Activated CD4-positive, alpha-beta T cell treated with anti-CD3 and anti-CD28 coated beads, Interleukin-2, amount 10 ng/mL, durations not matched to agents 7 days and 5 days (primary cell): ENCODE measurements around the gene ANGPTL8. TPM values are rescaled to one million over a fixed set of nuclear protein-coding genes. Genes with fewer than 3 reads are reported as not detected.

Experiments
- CTCF ChIA-PET: fragments of 350-600 bp; sonication (Branson Sonifier 250); formaldehyde crosslinking; loops from one replicate; lab custom pipeline; 2021; ENCODE audit warnings: antibody characterized with exemption; lab: Charles Lee
- POLR2A ChIA-PET: fragments of 350-600 bp; sonication (Branson Sonifier 250); formaldehyde crosslinking; loops from one replicate; lab custom pipeline; 2021; ENCODE audit warnings: antibody characterized with exemption; lab: Charles Lee
- DNase-seq: peaks from one replicate; pipeline ENCODE4 v3.0.0-alpha.2; 2020
- H3K27ac Mint-ChIP-seq: one replicate; pipeline ENCODE4 v1.8.0; 2021; ENCODE audit warnings: mild to moderate bottlenecking, moderate library complexity, mixed read lengths
- H3K27me3 Mint-ChIP-seq: one replicate; pipeline ENCODE4 v1.8.0; 2021; ENCODE audit warnings: mixed read lengths
- H3K36me3 Mint-ChIP-seq: one replicate; pipeline ENCODE4 v1.8.0; 2021; ENCODE audit warnings: low read depth, mixed read lengths
- H3K4me1 Mint-ChIP-seq: one replicate; pipeline ENCODE4 v1.8.0; 2021; ENCODE audit warnings: mixed read lengths
- H3K4me3 Mint-ChIP-seq: one replicate; pipeline ENCODE4 v1.8.0; 2021; ENCODE audit warnings: mild to moderate bottlenecking, moderate library complexity, mixed read lengths
- H3K9me3 Mint-ChIP-seq: one replicate; pipeline ENCODE4 v1.8.0; 2021; ENCODE audit warnings: mixed read lengths
- total RNA-seq, 2 experiments: library from RNA; stranded (reverse); gene quantifications; one replicate each; pipeline ENCODE4 v1.2.3, GENCODE V29; 2021

Gene ANGPTL8
- total RNA-seq, 2 experiments from 2014 or later = not detected

DNA sequence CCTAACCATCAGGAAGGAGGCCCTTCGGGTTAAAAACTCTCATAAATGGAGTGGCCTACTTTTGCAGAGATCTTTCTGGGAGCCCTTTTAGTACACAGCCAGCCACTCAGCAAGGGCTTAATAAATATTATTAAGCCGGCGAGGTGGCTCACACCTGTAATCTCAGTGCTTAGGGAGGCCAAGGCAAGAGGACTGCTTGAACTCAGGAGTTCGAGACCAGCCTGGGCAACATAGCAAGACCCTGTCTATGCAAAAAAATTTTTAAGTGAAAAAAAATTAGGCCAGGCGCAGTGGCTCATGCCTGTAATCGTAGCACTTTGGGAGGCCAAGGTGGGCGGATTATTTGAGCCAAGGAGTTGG, 41.3 kb upstream of the ANGPTL8 start:
- POLR2A ChIA-PET = no interaction called here
- Mint-ChIP-seq H3K36me3 (no peaks in the 10 kb centered on the region), H3K4me3 (peak overlapping the region; percentile 70), H3K27ac (no peak overlapping the region), H3K9me3 (no peaks in the 10 kb centered on the region), H3K4me1 (peaks cover 18% of the 10 kb centered on the region), H3K27me3 (peaks cover 17% of the 10 kb centered on the region)
- CTCF ChIA-PET = interaction anchor here (1.6 kb wide), 1 partner anchor 72 kb away, joined by 4 read pairs; no protein-coding TSS in a partner anchor
- no peak for DNase-seq

GRCh38 chr19:11198769-11199424, 40.5 kb upstream of the ANGPTL8 start:
- Mint-ChIP-seq H3K27me3 (peaks cover 17% of the 10 kb centered on the region), H3K4me1 (peaks cover 18% of the 10 kb centered on the region), H3K36me3 (no peaks in the 10 kb centered on the region), H3K9me3 (no peaks in the 10 kb centered on the region), H3K27ac (no peak overlapping the region), H3K4me3 (peak overlapping the region; percentile 30)
- DNase-seq = no peak
- POLR2A ChIA-PET = no interaction called here
- CTCF ChIA-PET = interaction anchor here (0.5 kb wide), 1 partner anchor 47 kb away, joined by 3 read pairs; no protein-coding TSS in a partner anchor

GRCh38 chr19:11199517-11199916, 39.9 kb upstream of the ANGPTL8 start:
- Mint-ChIP-seq H3K36me3 (no peaks in the 10 kb centered on the region), H3K9me3 (no peaks in the 10 kb centered on the region), H3K4me3 (no peak overlapping the region), H3K4me1 (peaks cover 18% of the 10 kb centered on the region), H3K27ac (no peak overlapping the region), H3K27me3 (peaks cover 20% of the 10 kb centered on the region)
- ChIA-PET POLR2A (no interaction called here), CTCF (interaction anchor here (0.5 kb wide), 1 partner anchor 48 kb away, joined by 3 read pairs; no protein-coding TSS in a partner anchor)
- no peak for DNase-seq

DNA sequence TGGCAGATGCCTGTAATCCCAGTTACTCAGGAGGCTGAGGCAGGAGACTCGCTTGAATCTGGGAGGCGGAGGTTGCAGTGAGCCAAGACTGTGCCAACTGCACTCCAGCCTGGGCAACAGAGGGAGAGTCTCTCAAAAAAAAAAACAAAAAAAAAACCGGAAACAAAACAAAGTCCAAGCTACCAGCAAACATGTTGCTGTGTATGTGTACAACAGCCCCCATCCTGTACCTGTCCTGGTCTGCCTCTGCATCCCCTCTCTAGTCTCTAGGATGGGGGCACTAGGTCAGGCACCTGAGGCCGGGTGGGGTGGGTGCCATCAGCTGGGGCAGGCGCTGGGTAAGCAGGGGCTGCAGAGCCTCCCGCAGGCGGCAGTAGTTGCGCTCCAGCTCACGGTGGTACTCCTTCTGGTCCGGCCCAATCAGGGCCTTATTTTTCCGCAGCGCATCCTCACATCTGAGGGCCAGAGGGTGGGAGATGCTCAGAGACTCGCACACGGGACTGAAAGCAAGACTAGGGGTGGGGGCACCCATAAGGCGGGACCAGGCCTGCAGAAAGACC, 39.3 kb upstream of the ANGPTL8 start:
- ChIA-PET CTCF (no interaction called here), POLR2A (no interaction called here)
- Mint-ChIP-seq H3K27me3 (peaks cover 22% of the 10 kb centered on the region), H3K36me3 (no peaks in the 10 kb centered on the region), H3K4me1 (peaks cover 16% of the 10 kb centered on the region), H3K4me3 (no peak overlapping the region), H3K9me3 (no peaks in the 10 kb centered on the region), H3K27ac (no peak overlapping the region)
- no peak for DNase-seq

DNA sequence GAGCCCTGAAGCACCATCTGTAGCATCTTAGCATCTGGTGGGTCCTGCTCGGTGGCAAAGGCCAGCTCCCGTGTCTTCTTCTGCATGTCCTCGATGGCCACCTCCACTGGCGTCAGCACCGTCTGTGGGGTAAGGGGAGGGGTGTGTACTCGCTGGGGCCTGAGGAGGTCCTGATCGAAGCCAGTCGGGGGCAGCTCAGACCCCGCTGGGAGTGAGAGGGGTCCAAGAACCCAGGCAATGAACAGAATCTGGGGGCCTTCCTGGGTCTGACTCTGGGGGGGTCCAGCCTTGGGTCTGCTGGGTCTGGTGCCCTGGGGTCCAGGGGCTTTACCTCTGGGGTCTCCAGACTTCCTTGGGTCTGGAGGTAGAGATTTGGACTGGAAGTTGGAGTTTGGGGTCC, 38.5 kb upstream of the ANGPTL8 start:
- no peak for DNase-seq
- ChIA-PET POLR2A (no interaction called here), CTCF (no interaction called here)
- no peak overlapping the region for H3K4me3 Mint-ChIP-seq
- no peaks in the 10 kb centered on the region for H3K36me3 Mint-ChIP-seq
- H3K9me3 Mint-ChIP-seq = no peaks in the 10 kb centered on the region
- H3K27me3 Mint-ChIP-seq = peaks cover 21% of the 10 kb centered on the region
- H3K4me1 Mint-ChIP-seq = peaks cover 9% of the 10 kb centered on the region
- peak overlapping the region; percentile 19 for H3K27ac Mint-ChIP-seq

GRCh38 chr19:11201791-11202190, 37.6 kb upstream of the ANGPTL8 start:
- Mint-ChIP-seq H3K9me3 (no peaks in the 10 kb centered on the region), H3K36me3 (no peaks in the 10 kb centered on the region), H3K4me3 (no peak overlapping the region), H3K27me3 (peaks cover 15% of the 10 kb centered on the region), H3K4me1 (peaks cover 5% of the 10 kb centered on the region), H3K27ac (no peak overlapping the region)
- POLR2A ChIA-PET = no interaction called here
- DNase-seq = no peak
- CTCF ChIA-PET = no interaction called here

GRCh38 chr19:11202488-11203193, 36.8 kb upstream of the ANGPTL8 start:
- peaks cover 2% of the 10 kb centered on the region for H3K4me1 Mint-ChIP-seq
- no peak overlapping the region for H3K27ac Mint-ChIP-seq
- no peak for DNase-seq
- POLR2A ChIA-PET = no interaction called here
- CTCF ChIA-PET = interaction anchor here (1.4 kb wide), 1 partner anchor 23 kb away, joined by 6 read pairs; no protein-coding TSS in a partner anchor
- peaks cover 14% of the 10 kb centered on the region for H3K27me3 Mint-ChIP-seq
- no peaks in the 10 kb centered on the region for H3K36me3 Mint-ChIP-seq
- no peaks in the 10 kb centered on the region for H3K9me3 Mint-ChIP-seq
- no peak overlapping the region for H3K4me3 Mint-ChIP-seq

DNA sequence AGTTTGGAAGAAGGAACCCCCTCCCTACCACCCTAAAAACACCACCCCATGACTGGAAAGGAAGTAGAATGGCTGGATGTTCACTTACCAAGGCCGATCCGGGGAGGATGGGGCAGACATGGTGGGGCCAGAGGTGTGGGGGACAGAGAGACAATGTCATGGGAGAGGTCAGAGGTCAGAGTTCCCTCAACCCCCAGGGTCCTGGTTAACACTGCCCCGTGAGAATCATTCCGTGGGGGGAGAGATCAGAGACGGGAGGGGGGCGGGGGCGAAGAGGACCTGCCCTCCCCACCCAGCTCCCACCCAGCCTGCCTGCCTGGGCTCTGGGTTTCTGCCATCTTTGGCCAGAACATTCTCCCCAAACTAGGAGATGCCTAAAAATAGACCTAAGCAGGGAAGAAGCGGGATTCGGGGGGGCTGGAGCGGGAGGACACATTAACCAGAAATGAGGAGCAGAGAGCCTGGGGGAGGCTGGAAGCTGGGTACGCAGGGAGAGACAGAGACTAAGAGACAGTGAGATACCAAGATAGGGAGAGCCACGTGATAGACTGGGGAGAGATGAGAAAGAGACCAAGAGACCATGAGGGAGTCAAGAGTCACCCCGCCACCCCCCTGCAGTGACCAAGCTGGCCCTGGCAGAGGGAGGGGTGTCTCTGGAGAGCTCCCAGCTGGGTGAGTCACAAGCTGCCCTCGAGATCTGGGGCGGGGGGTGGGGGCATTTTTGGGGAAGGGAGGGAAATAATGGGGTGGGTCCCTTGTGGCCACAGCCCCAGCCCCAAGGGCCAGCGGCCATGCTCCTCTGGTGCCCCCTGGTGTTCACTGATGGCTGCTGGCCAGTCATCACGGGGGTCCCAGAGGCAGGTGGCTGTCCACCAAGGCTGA, 36.0 kb upstream of the ANGPTL8 start:
- H3K4me3 Mint-ChIP-seq = no peak overlapping the region
- H3K9me3 Mint-ChIP-seq = no peaks in the 10 kb centered on the region
- DNase-seq = peak; percentile 36
- H3K36me3 Mint-ChIP-seq = no peaks in the 10 kb centered on the region
- no peaks in the 10 kb centered on the region for H3K4me1 Mint-ChIP-seq
- no peak overlapping the region for H3K27ac Mint-ChIP-seq
- CTCF ChIA-PET = interaction anchor here (0.5 to 1.4 kb wide), 3 partner anchors 23 to 1725 kb away, joined by 3 to 6 read pairs (median 3); no protein-coding TSS in a partner anchor
- POLR2A ChIA-PET = no interaction called here
- H3K27me3 Mint-ChIP-seq = peaks cover 11% of the 10 kb centered on the region

DNA sequence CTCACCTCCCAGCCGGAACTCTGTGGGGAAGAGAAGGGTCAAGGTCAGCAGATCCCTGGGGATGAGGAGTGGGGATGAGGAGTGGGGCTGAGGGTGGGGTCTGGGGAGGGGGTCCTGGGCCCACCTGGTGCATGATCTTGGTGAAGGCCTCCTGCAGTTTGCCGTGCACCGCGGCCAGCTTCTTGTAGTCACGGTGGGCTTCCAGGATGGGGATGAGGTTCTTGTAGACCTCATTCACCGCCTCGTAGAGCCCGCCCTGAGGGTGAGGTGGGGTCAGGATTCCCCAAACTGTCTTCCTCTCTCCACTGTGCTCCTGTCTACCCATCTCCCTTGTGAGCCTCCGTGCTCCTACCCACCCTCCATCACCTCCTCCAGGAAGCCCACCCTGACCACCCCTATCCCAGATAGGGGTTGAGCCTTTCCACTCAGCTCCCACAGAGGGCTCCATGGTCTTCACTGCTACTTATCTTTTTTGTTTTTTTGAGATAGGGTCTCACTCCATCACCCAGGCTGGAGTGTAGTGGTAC, 35.3 kb upstream of the ANGPTL8 start:
- Mint-ChIP-seq H3K27me3 (peaks cover 7% of the 10 kb centered on the region), H3K9me3 (no peaks in the 10 kb centered on the region), H3K4me3 (no peak overlapping the region), H3K27ac (no peak overlapping the region), H3K36me3 (no peaks in the 10 kb centered on the region), H3K4me1 (no peaks in the 10 kb centered on the region)
- ChIA-PET CTCF (interaction anchor here (0.5 to 1.4 kb wide), 3 partner anchors 22 to 1724 kb away, joined by 3 to 6 read pairs (median 3); no protein-coding TSS in a partner anchor), POLR2A (no interaction called here)
- DNase-seq = no peak

DNA sequence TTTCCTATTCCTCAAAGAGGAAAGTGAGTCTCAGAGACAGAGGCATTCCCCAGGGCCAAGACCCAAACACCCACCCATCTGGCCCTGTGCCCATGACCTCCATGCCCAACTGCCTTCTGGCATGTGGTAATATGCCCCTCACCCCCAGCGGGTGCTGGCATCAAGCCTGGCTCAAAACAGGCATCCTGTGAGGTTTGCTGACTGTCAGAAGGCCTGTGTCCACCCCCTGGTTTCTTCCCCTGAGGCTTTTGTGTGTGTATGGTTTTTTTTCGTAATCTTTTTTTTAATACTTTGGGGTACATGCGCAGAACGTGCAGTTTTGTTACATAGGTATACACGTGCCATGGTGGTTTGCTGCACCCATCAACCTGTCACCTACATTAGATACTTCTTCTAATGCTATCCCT, 34.5 kb upstream of the ANGPTL8 start:
- peaks cover 7% of the 10 kb centered on the region for H3K27me3 Mint-ChIP-seq
- H3K9me3 Mint-ChIP-seq = no peaks in the 10 kb centered on the region
- H3K36me3 Mint-ChIP-seq = no peaks in the 10 kb centered on the region
- no peak overlapping the region for H3K4me3 Mint-ChIP-seq
- DNase-seq = no peak
- no peak overlapping the region for H3K27ac Mint-ChIP-seq
- ChIA-PET POLR2A (no interaction called here), CTCF (interaction anchor here (1.2 kb wide), 1 partner anchor 207 kb away, joined by 3 read pairs; no protein-coding TSS in a partner anchor)
- H3K4me1 Mint-ChIP-seq = no peaks in the 10 kb centered on the region

- H3K9me3 Mint-ChIP-seq = no peaks in the 10 kb centered on the region
- CTCF ChIA-PET = interaction anchor here (0.7 to 1.0 kb wide), 3 partner anchors 141 to 291 kb away, joined by 3 to 4 read pairs (median 4); no protein-coding TSS in a partner anchor
- DNase-seq = no peak
- POLR2A ChIA-PET = no interaction called here
- H3K27ac Mint-ChIP-seq = no peak overlapping the region
- peaks cover 7% of the 10 kb centered on the region for H3K27me3 Mint-ChIP-seq
- H3K4me3 Mint-ChIP-seq = no peak overlapping the region
- H3K36me3 Mint-ChIP-seq = no peaks in the 10 kb centered on the region
- no peaks in the 10 kb centered on the region for H3K4me1 Mint-ChIP-seq
Observed at GRCh38 chr19:11205939-11206570, 33.4 kb upstream of the ANGPTL8 start.
